Measurements from ENCODE around the gene GUCY2C.

The GUCY2C gene

GRCh38 chr12:14571779-14572178 lies 124.6 kb downstream of the GUCY2C start:
- H3K27ac ChIP-seq (ENCODE audit: low read depth, low read length): no peak overlapping the region
- H3K9ac ChIP-seq (ENCODE audit: low read length): no peak overlapping the region
- H3K4me3 ChIP-seq (ENCODE audit: low read depth, low read length): no peak overlapping the region
- peaks cover 7% of the 10 kb centered on the region for H3K27me3 ChIP-seq (ENCODE audit: control insufficient read depth, insufficient read depth, low read length)
- no peaks in the 10 kb centered on the region for H3K36me3 ChIP-seq (ENCODE audit: control insufficient read depth, insufficient read depth, low read length)
- H3K9me3 ChIP-seq (ENCODE audit: control insufficient read depth, insufficient read depth, low read depth, low read length): no peaks in the 10 kb centered on the region
- H3K4me1 ChIP-seq (ENCODE audit: control insufficient read depth, insufficient read depth, low read length): peaks cover 17% of the 10 kb centered on the region

- Histone ChIP-seq H3K4me3 (ENCODE audit: low read depth, low read length) (no peak overlapping the region), H3K27me3 (ENCODE audit: control insufficient read depth, insufficient read depth, low read length) (peaks cover 7% of the 10 kb centered on the region), H3K36me3 (ENCODE audit: control insufficient read depth, insufficient read depth, low read length) (no peaks in the 10 kb centered on the region), H3K9ac (ENCODE audit: low read length) (no peak overlapping the region), H3K9me3 (ENCODE audit: control insufficient read depth, insufficient read depth, low read depth, low read length) (no peaks in the 10 kb centered on the region), H3K4me1 (ENCODE audit: control insufficient read depth, insufficient read depth, low read length) (peaks cover 17% of the 10 kb centered on the region), H3K27ac (ENCODE audit: low read depth, low read length) (no peak overlapping the region)
Measured at GRCh38 chr12:14570231-14570630, 126.2 kb downstream of the GUCY2C start.

GRCh38 chr12:14567351-14568162 lies 128.8 kb downstream of the GUCY2C start, which contains the start of gene PLBD1:
Gene PLBD1 (minus strand): TSS chr12:14567883. CDS start chr12:14567696, 187 bp downstream.
- peak within 1 kb of the TSS; percentile 34 for H3K9ac ChIP-seq (ENCODE audit: low read length)
- peak within 1 kb of the TSS; percentile 58 for H3K4me3 ChIP-seq (ENCODE audit: low read depth, low read length)
- H3K4me1 ChIP-seq (ENCODE audit: control insufficient read depth, insufficient read depth, low read length): peaks cover 17% of the 10 kb centered on the region
- no peaks in the 10 kb centered on the region for H3K9me3 ChIP-seq (ENCODE audit: control insufficient read depth, insufficient read depth, low read depth, low read length)
- H3K27me3 ChIP-seq (ENCODE audit: control insufficient read depth, insufficient read depth, low read length): peaks cover 7% of the 10 kb centered on the region
- H3K27ac ChIP-seq (ENCODE audit: low read depth, low read length): no peak within 1 kb of the TSS; the same call in 1 of the 2 replicates
- no peaks in the 10 kb centered on the region for H3K36me3 ChIP-seq (ENCODE audit: control insufficient read depth, insufficient read depth, low read length)

GRCh38 chr12:14564336-14564959 lies 132.0 kb downstream of the GUCY2C start:
- Histone ChIP-seq H3K27me3 (ENCODE audit: control insufficient read depth, insufficient read depth, low read length) (peaks cover 7% of the 10 kb centered on the region), H3K9ac (ENCODE audit: low read length) (no peak overlapping the region), H3K4me1 (ENCODE audit: control insufficient read depth, insufficient read depth, low read length) (peaks cover 8% of the 10 kb centered on the region; the same call in 1 of the 2 replicates), H3K4me3 (ENCODE audit: low read depth, low read length) (no peak overlapping the region), H3K36me3 (ENCODE audit: control insufficient read depth, insufficient read depth, low read length) (no peaks in the 10 kb centered on the region), H3K9me3 (ENCODE audit: control insufficient read depth, insufficient read depth, low read depth, low read length) (no peaks in the 10 kb centered on the region), H3K27ac (ENCODE audit: low read depth, low read length) (no peak overlapping the region)

GRCh38 chr12:14563046-14563445 lies 133.4 kb downstream of the GUCY2C start:
- Histone ChIP-seq H3K9me3 (ENCODE audit: control insufficient read depth, insufficient read depth, low read depth, low read length) (no peaks in the 10 kb centered on the region), H3K4me3 (ENCODE audit: low read depth, low read length) (no peak overlapping the region), H3K9ac (ENCODE audit: low read length) (no peak overlapping the region), H3K27me3 (ENCODE audit: control insufficient read depth, insufficient read depth, low read length) (peaks cover 5% of the 10 kb centered on the region), H3K36me3 (ENCODE audit: control insufficient read depth, insufficient read depth, low read length) (no peaks in the 10 kb centered on the region), H3K27ac (ENCODE audit: low read depth, low read length) (no peak overlapping the region), H3K4me1 (ENCODE audit: control insufficient read depth, insufficient read depth, low read length) (peaks cover 5% of the 10 kb centered on the region; the same call in 1 of the 2 replicates)

All from HUES6 (cell line).